Measurements from ENCODE around the gene TMEFF2.
"Not testable (repeated sequence)": the region's sequence is repeated elsewhere in the genome, so short reads cannot be mapped to it uniquely, and the experiment has no call there.

Gene TMEFF2

DNA sequence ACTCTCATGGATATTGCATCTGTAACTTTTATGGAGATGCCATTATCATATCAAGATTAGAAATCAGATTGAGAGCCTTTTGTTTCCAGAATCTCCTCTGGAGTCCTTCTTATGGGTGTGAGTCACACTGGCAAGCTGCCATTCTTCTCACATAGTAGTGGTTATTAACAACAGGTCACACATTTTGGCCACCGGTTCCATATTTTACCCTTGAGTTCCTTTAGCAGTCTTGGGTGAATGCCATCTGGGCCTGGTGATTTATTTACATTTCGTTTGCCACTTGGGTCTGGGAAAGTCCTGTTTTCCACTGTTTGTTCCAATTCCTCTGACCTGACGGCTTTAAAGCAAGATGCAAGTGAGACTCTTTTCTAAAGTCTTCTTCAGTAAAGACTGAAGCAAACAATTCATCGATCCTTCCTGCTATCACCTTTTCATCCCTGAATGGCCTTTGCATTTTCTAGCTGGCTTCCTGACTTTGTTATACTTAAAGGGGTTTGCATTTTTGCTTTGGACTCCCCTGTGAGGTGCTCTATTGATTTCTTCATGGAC lies 267.3 kb downstream of the TMEFF2 start:
- peak; percentile 86 for FAIRE-seq

DNA sequence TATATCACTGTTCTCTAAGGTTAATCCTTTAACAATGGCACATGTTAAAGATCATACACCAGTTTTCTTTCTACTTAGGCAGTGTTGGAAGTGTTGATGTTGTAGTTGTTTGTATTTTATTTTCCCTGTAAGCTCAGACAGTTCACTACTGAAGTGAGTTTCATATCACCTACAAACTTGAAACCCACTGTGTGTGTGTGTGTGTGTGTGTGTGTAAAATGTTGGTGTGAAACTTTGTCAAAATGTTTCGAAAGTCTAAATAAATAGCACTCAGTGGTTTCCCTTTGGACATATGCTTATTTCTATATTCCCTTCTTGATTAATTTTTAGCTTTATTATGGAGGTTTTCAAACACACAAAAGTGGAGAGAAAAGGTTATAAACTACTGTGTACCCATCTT lies 268.1 kb downstream of the TMEFF2 start:
- no peak for FAIRE-seq

GRCh38 chr2:191923652-191923997 lies 271.1 kb downstream of the TMEFF2 start:
- FAIRE-seq: no peak

GRCh38 chr2:191922736-191923651 lies 271.7 kb downstream of the TMEFF2 start:
- no peak for FAIRE-seq

GRCh38 chr2:191921650-191922049 lies 273.1 kb downstream of the TMEFF2 start:
- not testable (repeated sequence) for FAIRE-seq

DNA sequence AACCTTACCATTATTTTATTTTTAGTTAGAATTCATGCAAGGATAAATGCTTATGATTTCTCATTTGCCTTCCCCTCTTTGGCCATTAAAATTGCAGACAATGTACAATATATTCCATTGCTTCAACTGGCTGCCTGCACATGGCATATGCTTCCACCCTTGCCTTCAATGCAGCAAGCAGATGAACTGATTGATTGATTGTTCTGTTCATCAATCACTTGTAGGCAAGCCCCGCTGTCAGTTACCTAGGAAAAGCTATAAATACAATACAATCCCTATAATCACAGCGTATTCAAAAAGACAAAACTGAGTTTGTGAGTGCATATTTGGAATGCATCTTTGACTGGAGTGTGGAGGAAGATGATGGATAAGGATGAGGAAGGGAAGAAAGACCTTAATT lies 274.2 kb downstream of the TMEFF2 start:
- no peak for FAIRE-seq

DNA sequence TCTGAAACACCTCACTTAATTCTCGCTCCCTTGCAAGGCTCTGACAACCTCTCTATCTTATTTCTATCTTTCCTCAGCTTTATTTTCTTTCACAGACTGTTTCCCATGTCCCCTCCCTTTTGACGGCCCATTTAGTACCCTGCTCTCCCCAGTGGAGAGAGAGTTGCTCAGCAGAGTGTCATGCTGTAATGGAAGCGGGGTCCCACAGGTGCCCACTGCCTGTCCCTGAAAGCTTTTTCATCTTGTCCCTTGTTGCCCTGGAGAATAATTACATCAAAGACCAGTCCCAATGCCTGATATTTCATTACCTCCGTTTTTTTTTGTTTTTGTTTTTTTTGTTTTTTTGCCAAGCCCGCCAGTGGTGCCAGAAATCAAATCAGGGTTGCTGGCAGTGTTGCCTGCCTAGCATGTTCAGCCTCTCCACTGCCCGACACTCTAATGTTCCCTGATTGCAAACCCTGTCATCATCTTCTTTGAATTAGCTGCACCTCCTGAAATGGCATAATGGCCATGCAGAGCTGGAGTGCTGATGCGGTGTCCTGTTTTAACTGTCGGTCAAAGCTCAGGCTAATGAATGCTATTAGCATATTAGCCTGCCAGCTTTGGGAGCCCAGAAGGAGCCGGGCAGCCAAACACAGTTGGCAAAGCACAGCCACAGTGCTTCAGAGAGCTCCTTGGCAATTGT lies 276.6 kb downstream of the TMEFF2 start:
- FAIRE-seq: no peak

DNA sequence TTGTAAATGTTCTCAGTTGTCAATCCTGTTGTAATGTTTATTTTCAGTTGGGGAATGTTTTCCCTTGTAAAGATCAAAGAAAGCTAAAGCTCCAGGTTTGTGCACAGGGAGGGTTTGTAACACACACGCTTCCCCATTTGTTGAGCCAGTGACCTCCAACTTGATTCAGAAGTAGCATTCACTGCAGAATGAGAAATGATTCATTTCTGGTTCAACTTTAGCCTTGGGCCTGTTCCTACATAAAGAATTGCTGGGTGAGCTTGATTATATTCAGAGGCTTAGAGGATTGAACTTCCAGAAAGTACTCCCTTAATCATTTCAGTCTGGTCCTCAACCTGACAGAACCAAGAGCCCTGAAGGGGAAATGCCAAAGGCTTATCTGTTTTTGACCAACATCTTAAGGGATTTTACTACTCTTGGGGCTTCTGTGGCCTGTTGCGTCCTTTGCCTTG lies 277.3 kb downstream of the TMEFF2 start:
- FAIRE-seq: no peak

DNA sequence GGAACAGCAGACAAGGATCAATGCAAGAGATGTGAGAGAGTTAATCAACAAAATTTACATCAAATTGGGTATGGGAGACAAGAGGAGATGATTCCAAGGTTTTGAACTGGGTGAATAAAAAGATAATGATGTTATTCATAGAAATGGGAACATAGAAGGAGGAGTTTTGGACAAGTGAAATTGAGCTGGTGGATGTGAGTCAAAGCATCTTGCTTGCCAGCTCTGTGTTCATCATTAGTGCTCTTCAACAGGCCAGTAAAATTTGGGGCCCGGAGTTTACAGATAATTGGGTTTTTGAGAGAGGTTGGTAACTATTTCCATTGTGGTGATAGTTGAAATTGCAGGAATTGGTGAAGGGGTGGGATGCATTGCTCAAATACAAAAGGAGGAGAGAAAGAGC lies 277.9 kb downstream of the TMEFF2 start:
- no peak for FAIRE-seq

DNA sequence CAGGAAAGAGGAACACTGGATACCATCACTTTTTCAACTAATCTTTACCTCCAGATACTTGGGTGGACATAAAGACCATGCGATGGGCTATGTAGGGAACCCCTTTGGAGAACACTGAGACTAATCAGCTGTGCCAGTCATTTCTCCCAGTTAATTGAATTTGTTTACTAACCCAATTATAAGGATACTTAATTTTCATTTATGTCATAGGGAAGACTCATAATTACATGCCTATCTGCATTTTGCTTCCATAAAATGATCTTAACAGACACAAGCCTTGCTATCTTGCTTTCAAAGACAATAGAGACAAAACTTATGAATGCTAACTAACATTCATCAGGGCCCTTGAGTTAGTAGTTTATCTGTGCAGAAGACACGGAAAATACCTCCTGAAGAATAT lies 279.0 kb downstream of the TMEFF2 start:
- FAIRE-seq: no peak

GRCh38 chr2:191913796-191914195 lies 280.9 kb downstream of the TMEFF2 start:
- FAIRE-seq: no peak

DNA sequence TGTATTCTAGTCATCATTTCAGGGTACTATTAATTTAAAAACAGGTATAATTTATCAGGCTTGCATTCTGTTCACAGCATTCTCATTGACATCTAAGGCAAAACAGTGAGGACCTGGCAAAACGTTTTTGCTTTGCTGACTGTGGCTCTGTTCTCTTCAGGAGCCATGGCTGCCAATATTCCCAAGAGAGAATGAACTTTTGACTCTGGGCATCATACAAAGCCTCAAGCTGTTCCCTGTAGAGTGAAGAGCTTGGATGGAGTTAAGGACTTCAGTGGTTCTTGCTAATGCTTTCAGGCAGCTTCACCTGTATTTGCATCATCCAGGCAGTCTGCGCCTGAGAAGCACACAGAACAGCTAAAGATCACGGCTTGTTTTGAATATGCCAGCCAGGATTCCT lies 282.0 kb downstream of the TMEFF2 start:
- FAIRE-seq: no peak

DNA sequence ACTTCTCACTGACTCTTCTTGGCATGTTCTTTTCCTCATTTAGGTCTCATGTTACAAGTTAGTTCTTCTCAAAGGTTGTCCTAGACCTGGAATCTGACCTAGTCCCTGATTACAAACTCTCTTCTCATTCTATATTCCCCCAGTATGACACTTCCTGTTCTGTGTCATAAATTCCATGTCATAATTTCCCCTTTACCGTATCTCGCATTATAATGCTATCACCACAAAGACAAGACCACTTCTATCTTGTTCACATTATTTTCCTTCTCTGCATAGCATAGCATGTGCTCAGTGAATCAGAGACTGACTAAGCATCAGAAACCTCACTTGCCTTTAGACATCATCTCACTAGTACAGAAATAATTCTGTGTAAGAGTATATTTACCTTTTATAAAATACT lies 284.2 kb downstream of the TMEFF2 start:
- FAIRE-seq: no peak

GRCh38 chr2:191908874-191909273 lies 285.9 kb downstream of the TMEFF2 start:
- FAIRE-seq: no peak

GRCh38 chr2:191907545-191907944 lies 287.2 kb downstream of the TMEFF2 start:
- no peak for FAIRE-seq

DNA sequence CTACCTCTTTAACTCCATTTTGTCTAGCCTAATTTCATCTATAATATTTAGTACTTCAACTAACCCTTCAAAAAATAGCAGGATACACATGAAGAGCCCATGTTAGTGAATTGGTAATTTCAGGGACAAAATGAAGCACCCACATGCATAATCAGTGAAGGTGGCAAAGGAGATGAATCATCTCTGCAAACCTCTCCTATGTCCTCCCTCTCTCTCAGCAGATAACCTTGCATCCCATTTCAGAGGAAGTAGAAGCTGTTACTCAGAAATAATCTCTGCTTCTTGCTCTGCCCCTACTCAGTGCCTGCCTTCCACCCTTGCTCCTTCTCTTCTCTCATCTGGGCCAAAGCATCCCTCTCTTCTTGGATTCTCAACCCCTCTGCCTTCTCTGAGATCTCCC lies 287.6 kb downstream of the TMEFF2 start:
- no peak for FAIRE-seq

GRCh38 chr2:191905336-191905735 lies 289.4 kb downstream of the TMEFF2 start:
- FAIRE-seq: no peak

- FAIRE-seq: no peak
These were observed 293.7 kb downstream of the TMEFF2 start for GRCh38 chr2:191901031-191901430.

GRCh38 chr2:191899410-191899809 lies 295.3 kb downstream of the TMEFF2 start:
- FAIRE-seq: no peak
